H1 (cell line): Measurements from ENCODE around the gene ZBTB7B. TPM values are rescaled to one million over a fixed set of nuclear protein-coding genes. Genes with fewer than 3 reads are reported as not detected.

Experiments
- CHD2 ChIP-seq: IDR thresholded peaks from 2 replicates; pipeline ENCODE4 v1.6.1; 2012; ENCODE audit warnings: low read length, improper control_type of control experiment
- CTCF ChIP-seq, 3 experiments: IDR thresholded peaks; 1 replicate in 2 of 3; 2 replicates in 1 of 3; pipeline versions ENCODE4 v1.5.1 to v1.6.1; 2011; ENCODE audit warnings: low read length in 3 of 3, mild to moderate bottlenecking in 3 of 3, inconsistent platforms in 2 of 3, low read depth in 1 of 3, moderate library complexity in 1 of 3; ENCODE audit not compliant: insufficient read depth in 1 of 3; ENCODE audit errors: control extremely low read depth in 1 of 3
- PHF8 ChIP-seq: fragments of 200-600 bp; sonication (generic); conservative IDR thresholded peaks from 2 replicates; pipeline ENCODE4 v1.7.1; 2012; ENCODE audit warnings: low read depth, mild to moderate bottlenecking, inconsistent platforms, low read length, moderate library complexity
- SIN3A ChIP-seq, 2 experiments: IDR thresholded peaks in 1 of 2; conservative IDR thresholded peaks in 1 of 2; 2 replicates each; pipeline ENCODE4 v1.6.1; 2011 to 2012; ENCODE audit warnings: low read length in 2 of 2, improper control_type of control experiment in 1 of 2, low read depth in 1 of 2, mild to moderate bottlenecking in 1 of 2
- SP1 ChIP-seq: IDR thresholded peaks from 2 replicates; pipeline ENCODE4 v1.6.1; 2011; ENCODE audit warnings: low read depth, low read length
- SP4 ChIP-seq: IDR thresholded peaks from 2 replicates; pipeline ENCODE4 v1.6.1; 2012; ENCODE audit warnings: low read length, inconsistent platforms
- polyA plus RNA-seq, 7 experiments: library from polyadenylated mRNA; depleted of rRNA in 3 of 7; stranded (reverse) in 5 of 7; unstranded in 2 of 7; fragments of >200 nt in 5 of 7; fragments of 200-250 nt in 2 of 7; gene quantifications; 1 replicate in 5 of 7; 2 replicates in 1 of 7; 4 replicates in 1 of 7; pipeline versions ENCODE4 v1.2.1 to v1.2.3, GENCODE V29; 2011 to 2013; ENCODE audit warnings: missing spikeins in 2 of 7, mixed read lengths in 2 of 7
- total RNA-seq: library from RNA; stranded (reverse); fragmentation: NEBNext Ultra II Directional; extraction: Animal tissue kit (Norgen Biotek cat#: 25700); gene quantifications from 2 replicates; pipeline ENCODE4 v1.2.1, GENCODE V29; 2021

ZBTB7B gene
- total and polyA plus RNA-seq, 2 of the 8 experiments (the other 6 are each of a cell fraction or from before 2014, with no cell fraction given): 24.5 to 36.9 TPM

- TF ChIP-seq SIN3A (conservative IDR thresholded peaks at IDR 0.05 in 1 of 2, IDR thresholded peaks at IDR 0.05 in 1 of 2; ENCODE audit: low read depth in 1 of 2, low read length in 2 of 2) (no peak), CTCF (IDR thresholded peaks at IDR 0.05; ENCODE audit: control extremely low read depth in 1 of 3, insufficient read depth in 1 of 3, low read depth in 1 of 3, low read length in 3 of 3) (no peak), SP1 (no peak), SP4 (no peak), PHF8 (no peak), CHD2 (no peak)
Measured at GRCh38 chr1:155035936-155036335, 33.3 kb downstream of the ZBTB7B start (continued).
